GM18526 (cell line): ENCODE results near the gene RNF123.
A peak's percentile ranks its signal among the peaks of the same experiment; 100 is the strongest.

Experiments used
- POLR2A ChIP-seq: IDR thresholded peaks from 3 replicates; pipeline ENCODE4 v1.6.1; 2011; ENCODE audit not compliant: insufficient read length; ENCODE audit errors: extremely low read depth

The RNF123 gene

DNA sequence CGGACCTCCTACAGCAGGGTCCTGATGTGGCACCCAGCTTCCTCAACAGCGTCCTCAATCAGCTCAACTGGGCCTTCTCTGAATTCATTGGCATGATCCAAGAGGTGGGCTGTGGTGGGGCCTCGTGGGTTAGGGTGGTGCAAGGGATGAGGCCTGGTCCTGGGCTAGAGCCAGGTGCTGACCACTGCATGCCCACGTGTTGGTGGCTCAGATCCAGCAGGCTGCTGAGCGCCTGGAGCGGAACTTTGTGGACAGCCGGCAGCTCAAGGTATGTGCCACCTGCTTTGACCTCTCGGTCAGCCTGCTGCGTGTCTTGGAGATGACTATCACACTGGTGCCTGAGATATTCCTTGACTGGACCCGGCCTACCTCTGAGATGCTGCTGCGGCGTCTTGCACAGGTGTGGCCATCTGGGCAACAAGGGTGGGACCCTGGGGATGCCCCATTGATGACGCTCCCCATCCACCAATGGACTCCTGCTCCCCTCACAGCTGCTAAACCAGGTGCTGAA, 26.3 kb downstream of the RNF123 start:
- no peak for TF ChIP-seq POLR2A

- TF ChIP-seq POLR2A: no peak
Observed at GRCh38 chr3:49716169-49716568, 26.8 kb downstream of the RNF123 start.

GRCh38 chr3:49716691-49717210, 27.4 kb downstream of the RNF123 start:
- no peak for TF ChIP-seq POLR2A

DNA sequence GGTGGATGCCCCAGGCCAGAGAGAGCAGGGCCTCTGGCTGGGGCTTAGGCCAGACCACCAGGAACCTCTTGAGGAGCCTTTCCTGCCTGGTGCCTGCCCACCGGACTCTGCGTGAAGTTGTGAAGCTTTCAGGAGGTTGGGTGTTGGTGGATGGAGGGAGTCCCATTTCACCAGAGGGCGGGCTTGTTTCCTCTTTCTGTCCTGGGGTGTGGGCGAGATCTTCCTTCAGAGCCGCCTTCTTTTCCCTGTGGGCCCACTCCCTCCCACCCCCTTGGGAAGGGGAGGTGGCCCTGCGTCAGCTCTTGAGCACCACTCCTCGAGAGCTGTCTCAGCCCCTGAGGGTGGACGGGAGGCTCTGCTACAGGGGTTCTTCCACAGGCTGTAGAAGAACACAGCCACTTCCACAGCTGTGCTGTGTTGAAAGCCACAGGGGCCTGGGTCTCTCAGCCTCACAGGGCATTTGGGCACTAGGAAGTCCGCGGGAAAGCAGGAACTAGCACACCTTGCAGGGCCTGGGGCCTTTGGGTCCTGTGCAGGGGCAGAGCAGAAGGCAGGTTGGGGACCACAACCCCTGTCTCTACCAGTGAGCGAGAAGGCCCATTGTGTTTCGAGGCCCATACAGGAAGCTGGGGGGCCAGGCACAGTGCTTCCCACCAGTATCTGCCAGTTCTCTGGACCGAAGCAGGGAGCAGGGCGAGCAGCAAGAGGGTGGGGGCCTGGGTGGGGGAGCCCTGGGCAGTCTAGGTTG, 28.0 kb downstream of the RNF123 start:
- TF ChIP-seq POLR2A: no peak

DNA sequence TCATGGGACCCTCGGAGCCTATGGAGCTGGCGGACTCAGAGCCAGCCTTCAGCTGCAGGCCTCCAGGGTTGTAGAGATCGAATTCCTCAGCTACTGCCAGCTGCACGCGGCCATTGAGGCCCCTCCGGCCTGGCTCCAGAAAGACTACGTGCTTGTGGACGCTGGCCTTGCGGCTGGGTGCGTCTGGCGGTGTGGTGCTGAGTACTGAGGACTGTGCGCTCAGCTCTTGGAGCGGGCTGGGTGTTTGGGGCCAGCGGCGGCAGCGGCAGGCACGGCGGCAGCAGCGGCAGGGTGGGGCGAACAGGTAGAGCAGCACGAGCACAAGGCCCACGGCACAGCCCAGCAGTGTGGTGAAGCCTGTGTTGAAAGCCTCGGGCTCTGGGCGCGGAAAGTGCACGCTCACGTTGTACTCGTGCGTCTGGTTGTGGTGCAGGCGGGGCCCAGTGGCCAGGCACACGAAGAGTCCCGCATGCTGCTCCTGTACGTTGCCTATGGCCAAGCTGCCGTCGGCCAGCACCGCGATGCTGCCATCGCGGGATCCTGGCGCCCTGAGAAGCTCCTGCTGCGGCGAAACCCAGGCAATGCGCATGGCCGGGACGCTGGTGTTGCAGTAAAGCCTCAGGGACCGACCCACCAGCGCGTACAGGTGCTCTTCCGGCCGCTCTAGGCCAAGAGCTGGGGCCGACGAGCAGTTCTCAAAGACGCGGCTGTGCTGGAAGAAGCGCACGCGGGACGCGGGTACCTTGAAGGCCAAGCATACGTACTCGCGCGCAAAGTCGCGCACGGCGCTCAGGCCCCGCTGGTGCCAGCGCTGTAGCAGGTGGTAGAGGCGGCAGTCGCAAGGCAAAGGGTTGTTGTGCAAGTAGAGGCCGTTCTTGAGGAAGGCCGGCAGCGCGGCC, 28.9 kb downstream of the RNF123 start:
- TF ChIP-seq POLR2A: peak; percentile 24

- TF ChIP-seq POLR2A: no peak
Observed at GRCh38 chr3:49718858-49719213, 29.5 kb downstream of the RNF123 start.

DNA sequence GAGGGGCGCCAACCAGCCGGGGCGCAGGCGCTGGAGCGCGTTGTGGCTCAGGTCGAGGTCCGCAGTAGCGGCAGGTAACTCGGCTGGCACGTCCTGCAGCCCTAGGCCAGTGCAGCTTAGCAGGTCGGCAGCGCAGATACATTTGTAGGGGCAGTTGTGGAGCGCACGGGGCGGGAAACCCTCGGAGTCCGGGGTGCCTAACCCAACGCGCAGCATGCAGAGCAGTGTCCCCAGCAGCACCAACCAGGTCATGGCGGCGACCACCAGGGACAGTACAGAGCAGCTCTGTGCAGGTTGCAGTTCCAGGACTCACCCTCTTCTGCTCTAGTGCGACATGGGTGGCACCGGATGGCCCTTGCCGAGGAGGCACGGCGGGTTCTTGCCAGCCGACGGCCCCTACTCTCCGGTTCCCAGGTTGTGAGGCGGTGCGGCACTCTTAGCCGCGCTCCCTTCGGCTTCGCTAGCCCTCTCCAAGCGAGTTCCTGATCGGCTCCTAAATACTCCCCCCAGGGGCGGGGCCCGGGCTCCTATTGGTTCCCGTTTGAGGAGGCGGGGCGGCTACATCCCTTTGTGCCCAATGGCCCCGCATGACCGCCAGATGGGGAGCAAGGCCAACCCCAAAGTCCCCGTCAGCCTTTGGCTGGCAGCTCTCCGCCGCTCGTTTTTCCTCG, 30.0 kb downstream of the RNF123 start, which contains the start of gene AMIGO3:
Gene AMIGO3 (minus strand): TSS at position 471 of the 671 bp plus-strand sequence. CDS start 219 bp downstream, at position 252.
- TF ChIP-seq POLR2A: peak; percentile 91

- TF ChIP-seq POLR2A: peak; percentile 6
Observed at GRCh38 chr3:49720855-49721595, 31.7 kb downstream of the RNF123 start.

- no peak for TF ChIP-seq POLR2A
Observed at GRCh38 chr3:49721596-49721895, 32.2 kb downstream of the RNF123 start.

DNA sequence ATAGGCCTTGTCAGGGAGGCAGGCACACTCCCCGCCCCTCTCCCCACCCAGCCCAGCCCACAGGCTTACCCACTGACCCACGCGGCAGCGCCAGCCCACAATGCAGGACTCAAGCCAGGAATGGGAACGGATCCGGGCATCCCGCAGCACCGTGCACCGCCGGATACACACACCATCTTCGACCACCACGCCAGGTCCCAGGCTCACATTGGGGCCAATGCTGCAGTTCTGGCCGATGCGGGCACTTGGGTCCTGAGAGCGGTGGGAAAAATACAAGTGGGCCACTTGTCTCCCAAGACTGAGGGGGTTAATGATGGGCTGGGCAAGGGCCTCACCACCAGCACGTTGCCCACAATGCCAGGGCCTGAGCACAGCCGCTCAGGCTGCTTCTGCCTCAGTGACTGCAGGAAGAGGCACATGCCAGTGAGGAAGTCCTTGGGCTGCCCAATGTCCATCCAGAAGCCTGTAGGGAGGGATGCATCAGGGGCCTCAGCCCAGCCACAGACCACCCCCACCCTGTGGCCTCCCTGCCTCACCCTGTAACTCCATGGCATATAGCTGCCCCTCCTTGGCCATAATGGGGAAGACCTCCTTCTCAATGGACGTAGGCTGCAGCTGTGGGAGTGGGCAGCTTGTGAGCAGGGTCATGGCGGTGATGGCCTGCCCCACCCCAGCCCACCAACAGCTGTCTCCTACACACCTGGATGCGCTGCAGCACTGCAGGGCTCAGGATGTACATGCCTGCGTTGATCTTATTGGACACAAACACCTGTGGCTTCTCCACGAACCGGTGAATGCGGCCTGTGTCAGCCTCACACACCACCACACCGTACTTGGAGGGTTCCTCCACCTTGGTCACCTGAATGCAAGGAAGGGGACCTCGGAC, 32.8 kb downstream of the RNF123 start:
- no peak for TF ChIP-seq POLR2A

GRCh38 chr3:49722896-49723295, 33.5 kb downstream of the RNF123 start:
- TF ChIP-seq POLR2A: no peak

GRCh38 chr3:49723296-49723627, 33.9 kb downstream of the RNF123 start:
- no peak for TF ChIP-seq POLR2A

DNA sequence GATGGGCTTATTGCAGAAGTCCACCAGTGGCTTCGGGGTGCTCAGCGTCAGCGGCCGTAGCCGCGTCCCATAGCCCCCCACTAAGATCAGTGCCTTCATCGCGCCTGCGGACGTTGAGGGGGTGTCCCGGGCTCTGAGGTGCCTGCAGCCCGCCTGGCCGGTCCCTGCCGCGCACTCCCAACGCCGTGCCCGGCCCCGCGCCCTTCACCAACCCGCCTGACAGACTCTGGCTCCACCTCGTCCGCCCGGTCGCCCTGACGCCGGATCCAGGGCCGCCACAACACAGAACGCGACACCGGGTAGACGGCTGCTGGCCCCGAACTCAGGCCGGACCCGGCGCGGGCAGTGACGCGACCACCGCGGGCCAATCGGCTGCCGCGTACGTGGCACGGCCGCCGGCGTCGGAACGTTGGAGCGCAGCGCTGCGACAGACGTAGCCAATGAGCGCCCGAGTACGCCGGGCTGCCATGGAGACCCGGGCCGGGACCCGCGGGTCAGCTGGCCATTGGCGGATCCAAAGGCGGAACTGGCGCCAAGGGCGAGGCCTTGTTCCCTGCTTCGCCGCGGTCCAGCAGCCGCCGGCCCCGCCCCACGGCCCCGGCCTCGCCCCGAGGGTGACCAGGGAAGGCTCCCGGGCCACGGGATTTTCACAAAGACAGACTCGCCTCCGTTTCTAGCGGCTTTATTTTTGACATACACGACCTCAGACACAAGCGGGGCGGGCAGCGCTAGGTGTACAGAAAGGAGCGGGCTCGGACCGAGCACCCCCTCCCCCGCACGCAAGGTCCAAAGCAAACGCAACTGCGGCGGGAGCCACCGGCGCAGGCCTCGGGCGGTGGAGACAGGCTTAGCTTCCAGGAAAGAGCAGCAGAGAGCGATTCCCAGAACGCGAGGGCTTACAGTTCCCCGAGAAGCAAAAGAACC, 34.5 kb downstream of the RNF123 start, which contains the start of gene GMPPB:
Gene GMPPB (minus strand): TSS at position 324 of the 924 bp plus-strand sequence. CDS start 225 bp downstream, at position 99.
- TF ChIP-seq POLR2A: peak; percentile 67

- no peak for TF ChIP-seq POLR2A
Observed at GRCh38 chr3:49724586-49724985, 35.2 kb downstream of the RNF123 start.
